HCT116 (cell line): ENCODE measurements around the gene COPS8.

Experiments
- CTCF ChIP-seq, 3 experiments: fragments of 200-600 bp in 1 of 3; sonication (generic) in 1 of 3; IDR thresholded peaks in 2 of 3; conservative IDR thresholded peaks in 1 of 3; 2 replicates each; pipeline ENCODE4 v1.5.1; 2012 to 2017; ENCODE audit warnings: low read depth in 2 of 3, low read length in 2 of 3, antibody characterized with exemption in 1 of 3, borderline replicate concordance in 1 of 3, control low read depth in 1 of 3, mild to moderate bottlenecking in 1 of 3, mixed read lengths in 1 of 3, mixed run types in 1 of 3, moderate library complexity in 1 of 3; ENCODE audit not compliant: insufficient read depth in 1 of 3
- EZH2 ChIP-seq: fragments of 200-600 bp; sonication (generic); IDR thresholded peaks from 2 replicates; pipeline ENCODE4 v1.6.1; 2017; ENCODE audit warnings: antibody characterized with exemption, mixed run types
- EZH2phosphoT487 ChIP-seq: fragments of 200-600 bp; IDR thresholded peaks from 2 replicates; pipeline ENCODE4 v1.6.1; 2018; ENCODE audit warnings: antibody characterized with exemption, borderline replicate concordance
- FOSL1 ChIP-seq: IDR thresholded peaks from 2 replicates; pipeline ENCODE4 v1.6.1; 2012; ENCODE audit warnings: low read depth
- POLR2A ChIP-seq: IDR thresholded peaks from 2 replicates; pipeline ENCODE4 v1.7.0; 2011; ENCODE audit warnings: borderline replicate concordance; ENCODE audit not compliant: insufficient read depth, insufficient read length; ENCODE audit errors: extremely low read depth
- POLR2AphosphoS5 ChIP-seq: IDR thresholded peaks from 2 replicates; pipeline ENCODE4 v1.6.1; 2011; ENCODE audit warnings: mild to moderate bottlenecking, low read depth, low read length, moderate library complexity
- RAD21 ChIP-seq: IDR thresholded peaks from 2 replicates; pipeline ENCODE4 v1.6.1; 2012; ENCODE audit warnings: low read depth, mild to moderate bottlenecking
- ZBTB33 ChIP-seq: IDR thresholded peaks from 2 replicates; pipeline ENCODE4 v1.6.1; 2011; ENCODE audit warnings: mild to moderate bottlenecking, low read length, moderate library complexity; ENCODE audit not compliant: insufficient replicate concordance; ENCODE audit errors: extremely low read depth
- TF ChIP-seq, protein P1 (sequence below): IDR thresholded peaks from 2 replicates; pipeline ENCODE4 v1.6.1; 2012; ENCODE audit warnings: low read depth

DNA sequence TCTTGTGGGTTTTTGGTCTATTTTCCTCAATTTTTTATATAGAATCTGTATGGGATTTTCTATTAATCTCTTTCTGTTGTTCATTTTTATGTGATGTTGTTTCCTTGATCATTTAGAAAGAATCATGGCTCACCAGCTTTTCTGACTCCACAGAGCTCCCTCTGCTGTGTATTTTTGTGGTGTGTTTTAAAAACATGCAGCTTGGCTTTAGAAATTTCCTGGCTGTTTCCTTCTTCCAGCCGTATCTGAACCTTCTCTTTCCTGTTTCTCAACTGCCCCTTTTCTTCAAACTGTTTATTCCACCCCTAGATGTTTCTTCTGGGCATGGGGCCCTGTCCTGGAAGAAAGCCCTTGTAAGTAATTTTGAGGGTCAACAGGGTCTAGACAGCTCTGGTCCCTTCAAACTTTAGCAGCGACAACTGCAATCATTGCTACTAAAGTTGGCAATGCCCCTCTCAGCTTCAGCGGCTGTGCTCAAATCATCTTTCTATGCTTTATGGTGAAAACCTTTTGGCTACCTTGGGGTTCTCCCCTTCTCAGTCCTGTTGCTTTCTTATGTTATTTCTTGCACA is 17.6 kb upstream of the COPS8 start:
- TF ChIP-seq CTCF (IDR thresholded peaks at IDR 0.05 in 2 of 3, conservative IDR thresholded peaks at IDR 0.05 in 1 of 3; ENCODE audit: borderline replicate concordance in 1 of 3, insufficient read depth in 1 of 3, low read depth in 2 of 3, low read length in 2 of 3) = no peak
- no peak for TF ChIP-seq EZH2
- no peak for TF ChIP-seq EZH2phosphoT487
- TF ChIP-seq POLR2AphosphoS5 = no peak
- TF ChIP-seq, protein P1, sequence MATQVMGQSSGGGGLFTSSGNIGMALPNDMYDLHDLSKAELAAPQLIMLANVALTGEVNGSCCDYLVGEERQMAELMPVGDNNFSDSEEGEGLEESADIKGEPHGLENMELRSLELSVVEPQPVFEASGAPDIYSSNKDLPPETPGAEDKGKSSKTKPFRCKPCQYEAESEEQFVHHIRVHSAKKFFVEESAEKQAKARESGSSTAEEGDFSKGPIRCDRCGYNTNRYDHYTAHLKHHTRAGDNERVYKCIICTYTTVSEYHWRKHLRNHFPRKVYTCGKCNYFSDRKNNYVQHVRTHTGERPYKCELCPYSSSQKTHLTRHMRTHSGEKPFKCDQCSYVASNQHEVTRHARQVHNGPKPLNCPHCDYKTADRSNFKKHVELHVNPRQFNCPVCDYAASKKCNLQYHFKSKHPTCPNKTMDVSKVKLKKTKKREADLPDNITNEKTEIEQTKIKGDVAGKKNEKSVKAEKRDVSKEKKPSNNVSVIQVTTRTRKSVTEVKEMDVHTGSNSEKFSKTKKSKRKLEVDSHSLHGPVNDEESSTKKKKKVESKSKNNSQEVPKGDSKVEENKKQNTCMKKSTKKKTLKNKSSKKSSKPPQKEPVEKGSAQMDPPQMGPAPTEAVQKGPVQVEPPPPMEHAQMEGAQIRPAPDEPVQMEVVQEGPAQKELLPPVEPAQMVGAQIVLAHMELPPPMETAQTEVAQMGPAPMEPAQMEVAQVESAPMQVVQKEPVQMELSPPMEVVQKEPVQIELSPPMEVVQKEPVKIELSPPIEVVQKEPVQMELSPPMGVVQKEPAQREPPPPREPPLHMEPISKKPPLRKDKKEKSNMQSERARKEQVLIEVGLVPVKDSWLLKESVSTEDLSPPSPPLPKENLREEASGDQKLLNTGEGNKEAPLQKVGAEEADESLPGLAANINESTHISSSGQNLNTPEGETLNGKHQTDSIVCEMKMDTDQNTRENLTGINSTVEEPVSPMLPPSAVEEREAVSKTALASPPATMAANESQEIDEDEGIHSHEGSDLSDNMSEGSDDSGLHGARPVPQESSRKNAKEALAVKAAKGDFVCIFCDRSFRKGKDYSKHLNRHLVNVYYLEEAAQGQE = no peak
- no peak for TF ChIP-seq POLR2A
- no peak for TF ChIP-seq FOSL1
- no peak for TF ChIP-seq RAD21
- TF ChIP-seq ZBTB33 = no peak
